ENCODE data around the gene FGF22. TPM values are rescaled to one million over a fixed set of nuclear protein-coding genes. Genes with fewer than 3 reads are reported as not detected.

Gene FGF22
- total and polyA plus RNA-seq, 2 of the 13 experiments (the other 11 are each of a cell fraction or from before 2014, with no cell fraction given) = 0.24 TPM; not detected in 1

- no peak for TF ChIP-seq GABPB1 (CRISPR knock-in tag; IDR thresholded peaks at IDR 0.05)
- no peak for TF ChIP-seq IRF1 (CRISPR knock-in tag; IDR thresholded peaks at IDR 0.05; ENCODE audit: low read depth)
- no peak for TF ChIP-seq MED8 (CRISPR knock-in tag; IDR thresholded peaks at IDR 0.05; ENCODE audit: insufficient replicate concordance)
- TF ChIP-seq MLLT10 (CRISPR knock-in tag; IDR thresholded peaks at IDR 0.05) = no peak
- no peak for TF ChIP-seq ZNF747 (CRISPR knock-in tag; IDR thresholded peaks at IDR 0.05; ENCODE audit: borderline replicate concordance)
- no peak for TF ChIP-seq CCAR2 (optimal IDR thresholded peaks at IDR 0.05; ENCODE audit: low read depth, low read length)
- no peak for TF ChIP-seq E2F5 (CRISPR knock-in tag; conservative IDR thresholded peaks at IDR 0.05)
- TF ChIP-seq LRRFIP1 (CRISPR knock-in tag; conservative IDR thresholded peaks at IDR 0.05) = no peak
- TF ChIP-seq ZNF274 (CRISPR knock-in tag; IDR thresholded peaks at IDR 0.05) = no peak; the same call in 1 of the 2 replicates
- TF ChIP-seq ZNF513 (CRISPR knock-in tag; conservative IDR thresholded peaks at IDR 0.05) = no peak
- TF ChIP-seq ZSCAN20 (CRISPR knock-in tag; IDR thresholded peaks at IDR 0.05; ENCODE audit: borderline replicate concordance) = 0 out of 2 replicates have a peak, but pooled peaks have one; percentile 7
- no peak for TF ChIP-seq SMAD9 (CRISPR knock-in tag; IDR thresholded peaks at IDR 0.05)
- no peak for TF ChIP-seq AFF4 (CRISPR knock-in tag; IDR thresholded peaks at IDR 0.05)
- TF ChIP-seq PHF20 (CRISPR knock-in tag; IDR thresholded peaks at IDR 0.05) = no peak
- TF ChIP-seq ZNF484 (CRISPR knock-in tag; IDR thresholded peaks at IDR 0.05; ENCODE audit: borderline replicate concordance, low read depth) = no peak
- TF ChIP-seq SCMH1 (CRISPR knock-in tag; IDR thresholded peaks at IDR 0.05; ENCODE audit: borderline replicate concordance) = no peak
- no peak for TF ChIP-seq ETV6 (CRISPR knock-in tag; conservative IDR thresholded peaks at IDR 0.05)
Measured at GRCh38 chr19:663682-664117, 24.0 kb downstream of the FGF22 start (continued).
